Anterior cingulate cortex (tissue), 58 donors: Measurements from ENCODE around the gene IRF4.
"Not testable (repeated sequence)": the region's sequence is repeated elsewhere in the genome, so short reads cannot be mapped to it uniquely, and the experiment has no call there.

Experiments
- DNase-seq, 58 donors: peaks; one replicate each; lab custom pipeline; 2025; lab: John Stamatoyannopoulos, UW

The IRF4 gene

GRCh38 chr6:364609-365540, 26.7 kb upstream of the IRF4 start:
- no peak for DNase-seq

GRCh38 chr6:365835-366234, 25.7 kb upstream of the IRF4 start:
- no peak for DNase-seq

GRCh38 chr6:366389-367297, 24.9 kb upstream of the IRF4 start:
- no peak for DNase-seq

- DNase-seq, result no peak
These were observed 24.2 kb upstream of the IRF4 start for GRCh38 chr6:367298-367794.

GRCh38 chr6:367891-368630, 23.5 kb upstream of the IRF4 start:
- no peak for DNase-seq

GRCh38 chr6:369559-370431, 21.8 kb upstream of the IRF4 start:
- DNase-seq, result no peak

GRCh38 chr6:370555-370954, 21.0 kb upstream of the IRF4 start:
- DNase-seq, result no peak

- DNase-seq, result not testable (repeated sequence)
These were observed 19.7 kb upstream of the IRF4 start for GRCh38 chr6:371851-372250.

- no peak for DNase-seq
These were observed 19.1 kb upstream of the IRF4 start for GRCh38 chr6:372336-372911.

- no peak for DNase-seq
These were observed 18.5 kb upstream of the IRF4 start for GRCh38 chr6:373031-373430.

GRCh38 chr6:373773-374724, 17.5 kb upstream of the IRF4 start:
- DNase-seq, result no peak

- DNase-seq, result no peak
These were observed 16.6 kb upstream of the IRF4 start for GRCh38 chr6:374956-375355.

GRCh38 chr6:376827-377640, 14.5 kb upstream of the IRF4 start:
- DNase-seq, result no peak

- not testable (repeated sequence) for DNase-seq
These were observed 13.9 kb upstream of the IRF4 start for GRCh38 chr6:377641-378020.

- no peak for DNase-seq
These were observed 13.2 kb upstream of the IRF4 start for GRCh38 chr6:378090-378957.

GRCh38 chr6:378958-379409, 12.6 kb upstream of the IRF4 start:
- DNase-seq, result no peak
